Measurements from ENCODE around the gene ANXA4.
A peak's percentile ranks its signal among the peaks of the same experiment; 100 is the strongest.
"Not testable (repeated sequence)": the region's sequence is repeated elsewhere in the genome, so short reads cannot be mapped to it uniquely, and the experiment has no call there.

ANXA4 gene

DNA sequence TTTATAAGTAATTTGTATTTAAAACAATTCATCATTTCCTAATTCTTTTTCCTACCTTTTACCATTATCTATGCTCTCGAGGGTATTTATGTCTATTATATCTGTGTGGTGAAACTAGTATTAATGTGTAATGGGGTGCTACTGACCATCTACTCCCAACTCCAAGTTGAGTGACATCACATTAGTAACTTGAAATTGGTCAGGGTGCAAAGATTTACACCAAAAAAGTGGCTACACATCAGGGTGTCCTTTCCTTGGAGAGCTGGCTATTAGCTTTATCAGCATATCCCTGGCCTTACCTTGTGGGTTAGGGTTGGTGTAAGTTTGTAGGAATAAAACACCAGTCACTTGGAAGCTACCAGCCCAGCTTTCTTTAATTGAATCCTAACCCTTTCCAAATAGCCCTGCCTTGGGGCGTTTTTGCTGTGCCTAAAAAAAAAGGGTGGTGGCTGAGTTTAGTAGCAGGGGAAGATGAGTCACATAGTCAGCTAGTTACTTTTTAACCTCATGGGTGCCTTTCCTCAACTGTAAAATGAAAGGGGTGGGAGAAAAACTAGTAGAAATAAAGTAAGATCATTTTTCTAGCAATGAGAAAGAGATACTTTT is 14.0 kb downstream of the ANXA4 start:
- peak; percentile 72 for DNase-seq (ENCODE audit: low spot score)

DNA sequence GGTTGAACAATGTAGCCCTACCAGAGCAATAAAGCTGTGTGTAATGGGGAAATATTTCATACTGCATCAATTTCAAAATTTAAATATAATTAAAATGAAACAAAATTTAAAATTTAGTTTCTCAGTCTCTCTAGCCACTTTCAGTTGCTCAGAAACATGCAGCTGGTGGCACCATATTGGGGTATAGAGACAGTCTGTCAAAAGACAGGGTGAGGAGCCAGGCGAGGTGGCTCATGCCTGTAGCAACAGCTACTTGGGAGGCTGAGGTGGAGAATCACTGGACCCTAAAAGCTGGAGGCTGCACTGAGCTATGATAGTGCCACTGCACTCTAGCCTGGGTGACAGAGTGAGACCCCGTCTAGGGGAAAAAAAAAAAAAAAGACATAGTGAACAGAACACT is 20.1 kb downstream of the ANXA4 start:
- DNase-seq (ENCODE audit: low spot score): no peak

DNA sequence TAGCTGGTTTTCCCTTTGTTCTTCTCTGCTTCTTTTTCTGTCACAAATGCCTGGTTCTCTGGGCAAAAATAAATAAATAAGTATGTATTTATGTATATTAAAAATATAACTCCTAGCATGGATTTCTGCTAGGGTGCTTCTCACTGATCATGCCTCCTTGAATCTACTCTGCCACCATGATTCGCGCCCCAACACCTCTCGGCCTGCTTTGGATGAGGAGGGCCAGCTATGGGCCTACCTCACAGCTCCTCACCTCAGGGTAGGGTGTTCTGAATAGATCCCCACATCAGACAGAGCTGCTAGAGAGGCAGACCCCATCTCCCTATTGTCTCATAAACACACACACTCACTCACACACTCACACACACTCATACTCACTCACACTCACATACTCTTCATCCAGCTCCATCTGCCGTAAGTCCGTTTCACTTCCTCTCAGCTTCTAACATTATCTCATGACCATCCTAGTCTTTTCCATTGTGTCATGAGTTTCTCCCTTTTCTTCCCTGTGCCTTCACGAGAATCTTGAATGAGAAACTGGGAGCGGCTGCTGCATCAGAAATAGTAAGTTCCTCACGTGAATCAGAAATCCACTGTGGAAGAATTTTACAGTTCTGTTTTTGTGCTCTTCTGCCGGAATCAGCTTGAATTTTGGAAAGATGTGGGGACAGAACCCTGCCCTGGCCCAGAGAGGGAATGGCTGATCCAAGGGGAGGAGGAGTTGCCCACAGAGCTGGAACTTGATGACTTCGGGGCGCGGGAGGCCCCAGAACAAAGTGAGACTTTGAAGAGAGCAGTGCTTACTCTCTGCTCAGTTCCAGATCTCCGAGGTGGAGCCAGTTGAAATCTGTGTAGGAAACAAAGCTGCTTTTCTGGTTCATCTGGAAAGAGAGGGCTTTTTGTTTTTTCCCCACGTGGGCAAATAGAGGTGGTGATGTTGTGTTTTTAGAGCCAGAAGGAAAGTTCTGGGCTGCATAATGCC is 20.9 kb downstream of the ANXA4 start:
- DNase-seq (ENCODE audit: low spot score): peak; percentile 27

DNA sequence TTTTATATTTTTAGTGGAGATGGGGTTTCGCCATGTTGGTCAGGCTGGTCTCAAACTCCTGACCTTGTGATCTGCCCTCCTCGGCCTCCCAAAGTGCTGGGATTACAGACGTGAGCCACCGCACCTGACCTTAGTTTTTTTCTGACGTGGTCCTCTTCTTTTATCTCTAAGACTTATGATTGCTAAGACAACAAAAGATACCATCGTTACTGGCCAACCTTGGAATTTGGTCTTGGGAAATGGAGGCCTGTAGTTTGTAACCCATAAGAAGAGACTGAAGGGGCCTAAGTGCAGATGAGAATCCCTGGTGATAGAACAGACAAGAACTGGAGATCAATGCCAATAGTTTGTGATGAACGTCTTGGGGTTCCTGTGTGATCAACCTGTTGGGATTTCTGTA is 21.9 kb downstream of the ANXA4 start:
- not testable (repeated sequence) for DNase-seq (ENCODE audit: low spot score)

DNA sequence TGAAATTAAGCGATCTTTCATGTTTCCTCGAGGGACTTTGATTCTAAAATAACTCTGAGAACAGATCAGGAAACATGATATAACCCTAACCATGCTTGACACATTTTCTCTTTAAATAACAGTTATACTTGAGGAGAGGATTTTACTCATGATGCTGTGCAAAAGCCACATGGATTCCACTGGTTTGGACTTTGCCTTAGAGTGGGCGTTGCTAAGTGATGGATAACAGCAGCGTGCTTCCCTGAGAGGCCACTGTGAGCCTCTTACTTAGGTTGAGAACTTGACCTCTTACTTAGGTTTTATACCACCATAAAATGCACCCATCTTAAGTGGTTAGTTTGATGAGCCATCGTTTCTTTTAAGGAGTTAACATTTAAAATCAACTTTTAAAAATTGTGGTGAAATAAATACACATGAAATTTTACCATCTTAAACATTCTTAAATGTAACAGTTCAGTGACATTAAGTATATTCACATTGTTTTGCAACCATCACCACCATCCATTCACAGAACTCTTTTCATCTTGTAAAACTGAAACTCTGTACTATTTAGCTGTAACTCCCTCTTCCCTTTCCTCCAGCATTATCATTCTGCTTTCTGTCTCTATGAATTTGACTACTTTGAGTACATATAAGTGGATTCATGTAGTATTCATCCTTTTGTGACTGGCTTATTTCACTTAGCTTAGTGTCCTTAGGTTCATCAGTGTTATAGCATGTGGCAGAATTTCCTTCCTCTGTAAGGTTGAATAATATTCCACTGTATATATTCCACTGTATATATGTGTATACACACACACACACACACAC is 22.6 kb downstream of the ANXA4 start:
- peak; percentile 37 for DNase-seq (ENCODE audit: low spot score)

DNA sequence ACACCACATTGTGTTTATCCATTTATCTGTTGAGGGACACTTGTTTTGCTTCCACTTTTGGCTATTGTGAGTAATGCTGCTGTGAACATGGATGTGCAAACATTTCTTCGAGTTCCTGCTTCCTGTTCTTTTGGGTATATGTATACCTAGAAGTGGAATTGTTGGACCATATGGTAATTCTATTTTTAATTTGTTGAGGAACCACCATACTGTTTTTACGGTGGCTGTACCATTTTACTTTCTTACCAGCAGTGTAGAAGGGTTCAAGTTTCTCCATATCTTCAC is 23.1 kb downstream of the ANXA4 start:
- no peak for DNase-seq (ENCODE audit: low spot score)

DNA sequence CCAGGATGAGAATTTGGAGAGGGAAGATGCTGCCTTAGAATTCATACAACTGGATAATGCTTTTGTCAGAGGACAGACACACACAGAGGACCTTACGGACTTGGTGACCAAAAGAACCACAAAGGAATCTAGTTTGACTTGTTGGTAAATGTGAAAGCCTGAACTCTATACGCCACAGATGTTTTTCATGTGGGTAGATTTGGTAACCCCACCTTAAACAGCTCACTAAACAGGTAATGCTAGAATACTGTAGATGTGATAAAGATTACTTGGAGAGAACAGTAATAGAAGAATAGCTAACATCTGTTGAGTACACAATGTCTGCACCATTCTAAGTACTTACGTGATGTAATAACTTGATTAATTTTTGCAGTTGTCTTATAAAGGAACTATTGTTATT is 24.1 kb downstream of the ANXA4 start:
- DNase-seq (ENCODE audit: low spot score): no peak

DNA sequence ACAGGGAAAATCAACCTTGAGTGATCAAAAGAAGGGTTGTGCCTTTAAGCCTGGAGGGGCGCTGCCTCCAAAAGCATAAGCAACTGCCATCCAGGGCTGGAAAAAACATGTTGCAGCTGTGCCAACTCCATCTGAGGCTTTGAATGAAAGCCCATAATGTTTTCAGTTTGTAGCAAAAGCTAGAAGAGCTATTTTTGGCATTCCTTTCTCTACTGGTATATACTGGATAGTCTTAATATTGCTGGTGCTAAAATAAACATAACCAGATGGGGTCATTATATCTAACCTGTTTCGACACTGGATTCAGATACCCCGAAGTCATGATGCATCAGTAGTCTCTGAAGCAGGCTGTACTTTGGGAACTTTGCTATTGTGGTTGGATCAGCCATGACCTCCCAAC is 25.1 kb downstream of the ANXA4 start:
- DNase-seq (ENCODE audit: low spot score): peak; percentile 66

DNA sequence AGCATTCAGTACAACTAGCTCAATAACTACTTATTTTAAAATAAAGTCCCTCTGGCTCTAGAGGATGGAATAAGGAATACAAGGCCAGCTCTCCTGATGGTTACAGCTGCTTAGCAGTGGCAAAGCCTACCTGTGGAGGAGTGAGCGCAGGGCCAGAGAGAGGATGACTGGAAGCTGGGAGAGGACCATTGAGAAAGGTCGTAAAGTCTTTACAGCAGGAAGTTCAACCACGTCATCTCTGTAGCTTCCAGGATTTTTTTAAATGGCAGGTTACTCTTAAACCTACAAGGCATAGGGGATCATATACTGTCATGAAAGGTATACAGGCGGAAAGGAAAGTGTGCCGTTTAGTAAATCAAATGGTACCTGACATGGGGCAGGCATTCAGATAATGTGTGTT is 26.3 kb downstream of the ANXA4 start:
- no peak for DNase-seq (ENCODE audit: low spot score)

DNA sequence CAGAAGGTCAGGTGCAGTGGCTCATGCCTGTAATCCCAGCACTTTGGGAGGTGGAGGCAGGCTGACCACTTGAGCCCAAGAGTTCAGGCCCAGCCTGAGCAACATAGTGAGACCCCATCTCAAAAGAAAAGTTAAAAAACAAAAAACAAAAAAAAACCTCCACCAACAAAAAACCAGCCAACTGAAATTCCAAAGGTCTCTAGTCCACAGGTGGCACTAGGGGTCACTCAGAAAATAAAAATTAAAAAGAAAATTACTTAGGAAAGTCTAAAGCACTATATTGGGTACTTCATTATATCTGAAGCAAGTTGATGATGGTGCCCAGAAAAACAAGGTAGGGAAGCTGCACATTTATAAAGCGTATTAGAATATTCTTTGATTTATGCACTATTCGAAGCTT is 26.9 kb downstream of the ANXA4 start:
- no peak for DNase-seq (ENCODE audit: low spot score)

DNA sequence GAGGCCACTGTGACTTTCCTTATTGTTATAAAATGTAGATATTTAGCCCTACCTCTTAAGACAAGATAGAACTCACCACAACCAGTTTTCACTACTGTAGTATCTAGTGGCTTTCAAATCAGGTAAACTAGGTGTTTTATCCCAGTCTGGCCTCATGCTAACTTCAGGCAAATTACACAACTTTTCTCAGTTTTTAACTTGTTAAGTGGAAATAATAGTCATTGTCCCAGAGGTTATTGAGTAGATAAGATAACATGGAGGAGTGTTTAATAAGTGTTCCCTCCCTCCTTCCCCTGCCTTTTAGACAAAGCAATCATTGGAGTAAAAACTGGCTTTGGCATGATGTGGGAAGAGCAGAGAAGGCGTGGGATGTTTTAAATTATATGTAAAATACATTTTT is 27.3 kb downstream of the ANXA4 start:
- DNase-seq (ENCODE audit: low spot score): no peak

DNA sequence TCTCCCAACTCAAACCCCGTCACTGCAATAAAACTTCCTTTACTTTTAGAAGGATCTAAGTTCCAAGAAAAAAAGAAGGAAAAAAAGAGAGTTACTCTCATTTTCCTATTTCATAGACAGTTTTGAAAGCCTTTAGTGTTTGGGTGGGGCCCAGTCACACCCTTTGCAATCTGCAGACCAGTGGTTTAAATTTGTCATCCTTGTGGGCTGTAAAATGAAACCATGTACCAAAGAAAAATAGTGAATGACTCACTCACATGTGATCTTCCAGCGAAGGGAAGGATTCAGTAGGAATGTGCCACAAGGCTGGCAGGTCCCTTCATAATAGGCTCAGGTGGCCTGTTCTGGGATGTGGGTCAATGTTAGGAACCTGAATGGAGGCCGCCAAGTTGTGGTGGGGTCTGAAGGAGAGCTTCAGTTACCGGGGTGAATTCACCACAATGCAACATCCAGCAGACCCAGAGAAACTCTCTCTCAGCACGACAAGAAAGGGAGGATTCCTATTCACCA is 28.3 kb downstream of the ANXA4 start:
- DNase-seq (ENCODE audit: low spot score): peak; percentile 86

DNA sequence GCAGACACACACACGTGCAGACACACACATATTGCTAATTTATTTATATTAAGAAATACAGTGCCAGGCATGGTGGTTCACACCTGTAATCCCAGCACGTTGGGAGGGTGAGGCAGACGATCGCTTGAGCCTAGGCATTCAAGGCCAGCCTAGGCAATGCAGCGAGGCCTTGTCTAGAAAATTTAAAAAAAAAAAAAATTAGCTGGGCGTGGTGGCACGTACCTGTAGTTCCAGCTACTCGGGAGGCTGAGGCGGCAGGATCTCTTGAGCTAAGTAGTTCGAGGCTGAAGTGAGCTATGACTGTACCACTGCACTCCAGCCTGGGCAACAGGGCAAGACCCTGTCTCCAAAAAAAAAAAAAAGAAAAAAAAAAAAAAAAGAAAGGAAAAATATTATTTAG is 28.8 kb downstream of the ANXA4 start:
- DNase-seq (ENCODE audit: low spot score): no peak

DNA sequence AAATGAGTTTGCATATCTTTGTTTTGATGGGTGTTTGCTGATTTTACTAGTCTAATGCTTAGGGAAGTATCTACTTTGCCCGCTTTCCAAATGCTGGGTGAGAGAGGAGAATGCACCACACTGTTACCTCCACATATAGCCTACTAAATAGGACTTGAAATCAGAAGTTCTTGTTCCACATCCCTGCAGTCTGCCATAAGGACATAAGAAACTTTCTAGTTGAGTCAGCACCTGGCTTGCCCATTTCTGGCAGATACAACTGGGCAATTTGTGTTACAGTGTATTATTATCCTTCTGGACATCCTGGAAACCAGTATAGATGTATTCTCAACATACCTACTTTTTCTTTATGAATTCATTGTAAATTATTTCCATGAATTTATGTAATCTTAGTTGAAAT is 29.5 kb downstream of the ANXA4 start:
- no peak for DNase-seq (ENCODE audit: low spot score)

DNA sequence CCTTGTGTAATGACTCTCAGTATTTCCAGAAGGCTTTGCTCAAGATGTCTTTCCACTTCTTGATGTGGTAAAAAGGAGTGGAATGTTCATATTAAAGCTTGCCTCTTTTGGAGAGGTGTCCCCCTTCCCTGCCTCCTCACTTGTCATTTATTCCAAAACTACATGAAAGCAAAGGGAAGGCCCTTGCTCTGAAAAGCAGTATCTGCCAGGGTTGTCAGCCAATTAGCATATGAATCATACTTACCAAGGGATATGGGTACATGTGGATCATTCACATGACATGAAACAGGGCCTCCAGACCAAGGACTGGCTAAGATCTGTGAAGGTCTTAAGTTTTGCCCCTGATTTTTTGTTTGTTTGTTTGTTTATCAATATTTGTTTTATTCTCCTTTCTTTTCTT is 31.3 kb downstream of the ANXA4 start:
- DNase-seq (ENCODE audit: low spot score): peak; percentile 55

DNA sequence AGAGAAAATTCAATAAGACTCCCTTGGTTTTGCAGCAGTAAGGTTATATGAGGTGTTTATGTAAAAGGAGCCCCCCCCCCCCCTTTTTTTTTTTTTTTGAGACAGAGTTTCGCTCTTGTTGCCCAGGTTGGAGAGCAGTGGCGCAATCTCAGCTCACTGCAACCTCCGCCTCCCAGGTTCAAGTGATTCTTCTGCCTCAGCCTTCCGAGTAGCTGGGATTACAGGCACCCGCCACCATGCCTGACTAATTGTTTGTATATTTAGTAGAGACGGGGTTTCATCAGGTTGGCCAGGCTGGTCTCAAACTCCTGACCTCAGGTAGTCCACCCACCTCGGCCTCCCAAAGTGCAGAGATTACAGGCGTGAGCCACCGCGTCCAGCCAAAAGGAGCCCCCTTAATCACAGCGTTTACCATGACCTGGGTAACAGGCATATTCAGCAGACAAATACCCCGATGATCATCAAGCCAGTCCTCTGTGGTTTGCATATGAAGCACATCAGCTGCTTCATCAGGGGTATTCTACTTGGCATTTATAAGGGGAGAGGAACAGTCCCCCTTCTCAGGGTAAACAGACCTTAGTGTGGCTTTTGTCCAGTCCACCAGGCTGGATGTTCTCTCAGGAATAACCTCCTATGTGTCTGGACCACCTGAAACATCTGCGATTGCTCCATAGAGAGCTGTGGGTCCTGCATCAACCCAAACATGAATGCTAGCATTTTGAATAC is 32.5 kb downstream of the ANXA4 start:
- DNase-seq (ENCODE audit: low spot score): not testable (repeated sequence)

DNA sequence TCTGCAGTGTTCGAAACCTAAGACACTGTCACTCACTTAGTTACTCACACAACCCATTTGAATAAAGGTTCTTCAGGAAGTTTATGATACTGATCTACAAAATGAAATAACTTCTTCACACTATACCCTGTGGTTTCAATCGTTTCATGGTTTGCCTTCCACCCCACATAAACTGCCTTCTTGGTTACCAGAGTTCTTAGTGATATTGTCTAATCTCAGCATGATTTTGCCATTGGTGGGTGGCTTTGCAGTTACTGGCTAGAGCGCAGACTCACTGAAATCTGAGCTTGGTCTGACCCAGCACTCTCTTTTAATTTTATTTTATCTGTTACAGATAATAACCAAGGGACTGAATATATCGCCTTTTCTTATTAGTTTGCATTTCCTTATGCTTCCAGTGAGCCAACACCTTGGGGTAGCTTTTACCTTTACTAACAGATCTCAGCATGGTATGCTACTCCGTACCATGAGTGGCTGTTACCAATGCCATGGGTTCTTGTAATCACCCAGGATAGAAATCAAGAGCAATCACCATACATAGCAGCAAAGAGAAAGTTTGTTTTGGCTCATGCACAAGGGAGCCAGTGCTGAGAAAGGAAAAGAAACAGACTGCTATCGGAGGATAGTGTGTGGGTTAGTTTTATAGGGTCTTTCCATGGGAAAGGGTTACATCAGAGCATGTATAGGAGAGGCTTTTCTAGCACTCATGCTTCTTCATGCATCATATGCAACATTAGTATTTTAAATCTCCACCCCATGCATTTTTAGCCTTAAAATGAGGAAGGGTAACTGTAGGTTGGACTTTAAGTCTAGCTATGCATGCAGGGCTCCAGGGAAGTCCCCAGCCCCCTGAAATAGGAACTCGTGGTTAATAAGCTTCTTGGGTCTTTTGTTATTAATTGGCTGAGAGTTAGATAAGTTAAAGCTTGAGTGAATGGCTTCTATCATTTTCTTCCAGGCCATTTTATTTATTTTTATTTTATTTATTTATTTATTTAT is 33.3 kb downstream of the ANXA4 start:
- no peak for DNase-seq (ENCODE audit: low spot score)

DNA sequence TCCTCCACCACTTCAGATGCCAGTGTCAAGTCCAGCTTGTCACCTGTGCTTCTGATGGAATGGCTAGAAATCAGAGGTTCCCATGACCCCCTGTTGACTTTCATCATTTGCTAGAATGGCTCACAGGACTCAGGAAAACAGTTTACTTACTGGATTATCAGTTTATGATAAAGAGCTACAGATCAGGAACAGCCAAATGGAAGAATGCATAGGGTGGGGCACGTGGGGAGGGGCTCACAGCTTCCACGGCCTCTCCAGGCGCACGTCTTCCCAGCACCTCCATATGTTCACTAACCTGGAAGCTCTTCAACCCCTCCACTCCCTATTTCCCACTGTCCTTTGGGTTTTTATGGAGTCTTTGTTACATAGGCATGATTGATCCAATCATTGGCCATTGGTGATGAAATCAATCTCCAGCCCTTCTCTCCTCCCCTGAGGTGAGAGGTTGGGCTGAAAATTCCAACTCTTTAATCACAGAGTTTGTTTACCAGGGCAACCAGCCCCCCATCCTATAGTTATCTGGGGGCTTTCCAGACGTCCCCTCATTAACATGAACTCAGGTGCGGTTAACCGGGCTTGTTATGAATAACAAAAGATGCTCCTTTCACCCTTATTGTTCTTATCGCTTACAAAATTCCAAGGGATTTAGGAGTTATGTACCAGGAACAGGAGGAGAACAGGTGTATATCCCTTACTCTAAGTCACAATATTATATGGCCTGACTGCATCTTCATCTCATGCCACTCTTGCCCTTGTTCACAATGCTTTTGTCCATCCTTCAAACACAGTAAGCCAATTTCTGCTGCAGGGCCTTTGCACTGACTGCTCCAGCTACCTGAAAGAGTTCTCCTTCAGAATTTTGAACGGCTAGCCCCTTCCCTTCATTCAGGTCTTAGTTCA is 35.2 kb downstream of the ANXA4 start:
- no peak for DNase-seq (ENCODE audit: low spot score)

DNA sequence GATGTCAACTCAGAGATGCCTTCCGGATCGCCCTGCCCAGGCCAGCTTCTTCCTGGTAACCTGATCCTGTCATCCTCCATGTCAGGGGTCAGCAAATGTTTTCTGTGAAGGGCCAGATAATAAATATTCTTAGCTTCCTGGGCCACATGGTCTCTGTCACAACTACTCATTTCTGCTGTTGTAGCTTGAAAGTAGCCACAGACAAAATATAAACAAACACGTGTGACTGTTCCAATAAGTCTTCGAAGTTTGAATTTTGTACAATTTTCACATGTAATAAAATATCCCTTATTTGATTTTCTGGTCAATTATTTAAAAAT is 35.8 kb downstream of the ANXA4 start:
- no peak for DNase-seq (ENCODE audit: low spot score)

Data from AG08395 (cell line).